Ectodermal cell (in vitro differentiated cells): ENCODE measurements around the gene ANGEL1.

Experiments
- H3K27ac ChIP-seq: 2 replicates; pipeline ENCODE4 v1.7.0; 2013; ENCODE audit warnings: mild to moderate bottlenecking, low read depth, low read length; ENCODE audit not compliant: insufficient read depth, poor library complexity, severe bottlenecking
- H3K27me3 ChIP-seq: 2 replicates; pipeline ENCODE4 v1.7.0; 2013; ENCODE audit warnings: mild to moderate bottlenecking, low read length; ENCODE audit not compliant: insufficient read depth, control insufficient read depth, poor library complexity, severe bottlenecking
- H3K36me3 ChIP-seq: one replicate; pipeline ENCODE4 v1.7.0; 2013; ENCODE audit warnings: low read length; ENCODE audit not compliant: control insufficient read depth, insufficient read depth
- H3K4me1 ChIP-seq: one replicate; pipeline ENCODE4 v1.7.0; 2013; ENCODE audit warnings: low read length; ENCODE audit not compliant: control insufficient read depth, insufficient read depth
- H3K4me3 ChIP-seq: 2 replicates; pipeline ENCODE4 v1.7.0; 2013; ENCODE audit warnings: low read depth, low read length, control low read depth; ENCODE audit not compliant: insufficient read depth
- H3K9me3 ChIP-seq: 2 replicates; pipeline ENCODE4 v1.7.0; 2013; ENCODE audit warnings: mild to moderate bottlenecking, low read length, moderate library complexity; ENCODE audit not compliant: control insufficient read depth
- WGBS, 2 experiments: methylation state at CpG; one replicate each; pipeline ENCODE4 v1.1.7; 2013; ENCODE audit warnings: missing lambda C conversion rate in 2 of 2; 5-methylcytosine and 5-hydroxymethylcytosine counted together

ANGEL1 gene

GRCh38 chr14:76836029-76836630, 23.4 kb upstream of the ANGEL1 start:
- Histone ChIP-seq H3K4me1 (no peaks in the 10 kb centered on the region), H3K27me3 (no peaks in the 10 kb centered on the region), H3K4me3 (no peak overlapping the region), H3K27ac (no peak overlapping the region), H3K36me3 (no peaks in the 10 kb centered on the region), H3K9me3 (no peaks in the 10 kb centered on the region)
- 85% methylated on average over 13 of the region's 13 CpGs for WGBS, 2 experiments

- no peaks in the 10 kb centered on the region for H3K9me3 ChIP-seq
- H3K4me1 ChIP-seq, result peaks cover 5% of the 10 kb centered on the region
- H3K4me3 ChIP-seq, result no peak overlapping the region
- no peak overlapping the region for H3K27ac ChIP-seq
- H3K36me3 ChIP-seq, result no peaks in the 10 kb centered on the region
- WGBS, 2 experiments, result 82 to 87% methylated on average over 7 of the region's 7 CpGs
- no peaks in the 10 kb centered on the region for H3K27me3 ChIP-seq
Measured at GRCh38 chr14:76834241-76834661, 21.6 kb upstream of the ANGEL1 start.

GRCh38 chr14:76833011-76833410, 20.3 kb upstream of the ANGEL1 start:
- no peak overlapping the region for H3K4me3 ChIP-seq
- no peaks in the 10 kb centered on the region for H3K27me3 ChIP-seq
- no peaks in the 10 kb centered on the region for H3K36me3 ChIP-seq
- no peak overlapping the region for H3K27ac ChIP-seq
- H3K4me1 ChIP-seq, result peaks cover 16% of the 10 kb centered on the region
- no peaks in the 10 kb centered on the region for H3K9me3 ChIP-seq
- WGBS, 2 experiments, result 92 to 98% methylated on average over 1 to 2 of the region's 2 CpGs

GRCh38 chr14:76832503-76832988, 19.9 kb upstream of the ANGEL1 start:
- WGBS, 2 experiments, result 82 to 90% methylated on average over 1 of the region's 1 CpG
- H3K36me3 ChIP-seq, result no peaks in the 10 kb centered on the region

GRCh38 chr14:76830556-76830955, 17.9 kb upstream of the ANGEL1 start:
- Histone ChIP-seq H3K27me3 (no peaks in the 10 kb centered on the region), H3K36me3 (no peaks in the 10 kb centered on the region), H3K9me3 (no peaks in the 10 kb centered on the region), H3K4me1 (peaks cover 16% of the 10 kb centered on the region), H3K4me3 (no peak overlapping the region), H3K27ac (no peak overlapping the region)
- 90 to 95% methylated on average over 4 of the region's 4 CpGs for WGBS, 2 experiments

More at GRCh38 chr14:76832503-76832988, 19.9 kb upstream of the ANGEL1 start:
- H3K4me3 ChIP-seq, result no peak overlapping the region
- peaks cover 16% of the 10 kb centered on the region for H3K4me1 ChIP-seq
- H3K27ac ChIP-seq, result no peak overlapping the region
- H3K27me3 ChIP-seq, result no peaks in the 10 kb centered on the region
- no peaks in the 10 kb centered on the region for H3K9me3 ChIP-seq

- Histone ChIP-seq H3K4me1 (peaks cover 16% of the 10 kb centered on the region), H3K9me3 (no peaks in the 10 kb centered on the region), H3K36me3 (no peaks in the 10 kb centered on the region), H3K27ac (no peak overlapping the region), H3K27me3 (no peaks in the 10 kb centered on the region), H3K4me3 (no peak overlapping the region)
- 74 to 78% methylated on average over 7 of the region's 7 CpGs for WGBS, 2 experiments
Measured at GRCh38 chr14:76829650-76830421, 17.2 kb upstream of the ANGEL1 start.

- Histone ChIP-seq H3K9me3 (no peaks in the 10 kb centered on the region), H3K27ac (no peak overlapping the region), H3K4me3 (no peak overlapping the region), H3K27me3 (no peaks in the 10 kb centered on the region), H3K36me3 (no peaks in the 10 kb centered on the region), H3K4me1 (peaks cover 16% of the 10 kb centered on the region)
- WGBS, 2 experiments, result 30 to 36% methylated on average over 3 of the region's 3 CpGs
Measured at GRCh38 chr14:76829013-76829365, 16.3 kb upstream of the ANGEL1 start.

- Histone ChIP-seq H3K27ac (no peak overlapping the region), H3K36me3 (no peaks in the 10 kb centered on the region), H3K4me1 (peaks cover 16% of the 10 kb centered on the region), H3K27me3 (no peaks in the 10 kb centered on the region), H3K4me3 (no peak overlapping the region), H3K9me3 (no peaks in the 10 kb centered on the region)
- WGBS, 2 experiments, result 79 to 80% methylated on average over 17 of the region's 17 CpGs
Measured at GRCh38 chr14:76828339-76829012, 15.8 kb upstream of the ANGEL1 start.

GRCh38 chr14:76827696-76828296, 15.1 kb upstream of the ANGEL1 start:
- WGBS, 2 experiments, result 89% methylated on average over 9 of the region's 9 CpGs
- no peaks in the 10 kb centered on the region for H3K9me3 ChIP-seq
- no peak overlapping the region for H3K4me3 ChIP-seq
- H3K4me1 ChIP-seq, result peaks cover 16% of the 10 kb centered on the region
- no peak overlapping the region for H3K27ac ChIP-seq
- H3K36me3 ChIP-seq, result no peaks in the 10 kb centered on the region
- H3K27me3 ChIP-seq, result no peaks in the 10 kb centered on the region

GRCh38 chr14:76826122-76826521, 13.4 kb upstream of the ANGEL1 start, which contains the start of gene LRRC74A:
Gene LRRC74A, plus strand, starts transcription at chr14:76826408. Its CDS starts 290 bp downstream, at chr14:76826698.
- no peak within 1 kb of the TSS for H3K27ac ChIP-seq
- WGBS, 2 experiments, result 89 to 91% methylated on average over 2 of the region's 2 CpGs

More at GRCh38 chr14:76826122-76826521, 13.4 kb upstream of the ANGEL1 start, which contains the start of gene LRRC74A:
- H3K36me3 ChIP-seq, result no peaks in the 10 kb centered on the region
- no peaks in the 10 kb centered on the region for H3K9me3 ChIP-seq
- no peaks in the 10 kb centered on the region for H3K27me3 ChIP-seq
- peaks cover 16% of the 10 kb centered on the region for H3K4me1 ChIP-seq
- H3K4me3 ChIP-seq, result no peak within 1 kb of the TSS
